ACC112 (cell line): ENCODE measurements around the gene PEX11B.
"Not testable (repeated sequence)": the region's sequence is repeated elsewhere in the genome, so short reads cannot be mapped to it uniquely, and the experiment has no call there.

Experiments
- H2AFZ ChIP-seq: fragments of 200-600 bp; sonication (generic); one replicate; pipeline ENCODE4 v1.6.0; 2017; ENCODE audit warnings: antibody characterized with exemption, low read length; ENCODE audit not compliant: unreplicated experiment
- H3K27ac ChIP-seq: fragments of 200-600 bp; sonication (generic); 2 replicates; pipeline ENCODE4 v1.5.1; 2014; ENCODE audit warnings: low read depth, mild to moderate bottlenecking, antibody characterized with exemption, low read length, moderate library complexity
- H3K27me3 ChIP-seq: fragments of 200-600 bp; sonication (generic); 2 replicates; pipeline ENCODE4 v1.6.1; 2014; ENCODE audit warnings: mild to moderate bottlenecking, antibody characterized with exemption, low read length, moderate library complexity, mixed read lengths; ENCODE audit not compliant: insufficient read depth
- H3K36me3 ChIP-seq: fragments of 200-600 bp; sonication (generic); 2 replicates; pipeline ENCODE4 v1.6.1; 2016; ENCODE audit warnings: mild to moderate bottlenecking, antibody characterized with exemption, low read length, moderate library complexity, mixed read lengths; ENCODE audit not compliant: insufficient read depth
- H3K4me1 ChIP-seq: fragments of 200-600 bp; sonication (generic); one replicate; pipeline ENCODE4 v1.6.1; 2016; ENCODE audit warnings: low read length, mixed read lengths; ENCODE audit not compliant: insufficient read depth, unreplicated experiment, control insufficient read depth
- H3K4me3 ChIP-seq: fragments of 200-600 bp; sonication (generic); 2 replicates; pipeline ENCODE4 v1.5.1; 2014; ENCODE audit warnings: mild to moderate bottlenecking, low read depth, low read length
- H3K79me2 ChIP-seq: fragments of 200-600 bp; sonication (generic); one replicate; pipeline ENCODE4 v1.6.0; 2016; ENCODE audit warnings: low read length; ENCODE audit not compliant: control insufficient read depth, unreplicated experiment, insufficient read depth

The PEX11B gene

DNA sequence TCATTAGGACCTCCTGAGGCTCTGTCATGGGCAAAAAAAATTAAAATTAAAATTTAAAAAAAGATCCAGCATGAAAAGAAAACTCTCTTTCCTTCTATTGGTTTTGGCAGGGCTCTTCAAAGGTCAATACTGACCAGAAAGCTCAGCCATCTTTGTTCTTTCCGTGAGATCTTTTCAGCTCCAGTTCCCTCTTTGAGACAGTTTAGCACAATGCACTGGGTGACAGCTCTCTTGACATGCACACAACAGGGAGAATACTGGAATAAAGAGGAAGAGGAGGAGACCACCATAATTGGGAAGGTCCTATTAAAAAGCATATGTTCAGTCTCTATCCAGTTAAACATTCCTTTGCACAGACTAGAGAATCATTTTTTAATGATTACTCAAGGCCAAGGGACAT, 33.0 kb upstream of the PEX11B start:
- Histone ChIP-seq H3K4me3 (no peak overlapping the region), H3K27ac (no peak overlapping the region), H3K79me2 (peaks cover 45% of the 10 kb centered on the region), H3K4me1 (peaks cover 21% of the 10 kb centered on the region), H3K36me3 (peaks cover 6% of the 10 kb centered on the region; the same call in 1 of the 2 replicates), H2AFZ (no peak overlapping the region), H3K27me3 (no peaks in the 10 kb centered on the region)

DNA sequence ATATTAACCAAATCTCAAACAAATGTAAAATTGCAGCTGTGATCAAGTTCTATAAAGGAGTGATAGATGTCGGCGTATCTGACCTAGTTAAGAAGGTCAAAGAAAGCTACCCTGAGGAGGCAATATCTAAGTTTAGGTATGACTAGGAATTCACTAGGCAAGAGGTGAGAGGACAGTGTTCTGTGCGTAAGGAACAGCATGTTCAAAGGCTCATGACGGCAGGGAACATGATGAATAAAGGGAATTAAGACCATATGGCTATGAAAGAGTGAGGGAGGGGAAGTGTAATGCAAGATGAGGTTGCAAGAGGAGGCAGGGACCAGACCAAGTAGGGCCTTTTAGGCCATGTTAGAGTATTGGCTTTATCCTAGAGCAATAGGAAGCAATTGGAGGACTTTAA, 30.7 kb upstream of the PEX11B start:
- H3K79me2 ChIP-seq, result peaks cover 25% of the 10 kb centered on the region
- no peak overlapping the region for H2AFZ ChIP-seq
- H3K4me3 ChIP-seq, result no peak overlapping the region
- H3K4me1 ChIP-seq, result no peaks in the 10 kb centered on the region
- peaks cover 10% of the 10 kb centered on the region; the same call in 1 of the 2 replicates for H3K36me3 ChIP-seq
- H3K27ac ChIP-seq, result no peak overlapping the region
- H3K27me3 ChIP-seq, result no peaks in the 10 kb centered on the region

DNA sequence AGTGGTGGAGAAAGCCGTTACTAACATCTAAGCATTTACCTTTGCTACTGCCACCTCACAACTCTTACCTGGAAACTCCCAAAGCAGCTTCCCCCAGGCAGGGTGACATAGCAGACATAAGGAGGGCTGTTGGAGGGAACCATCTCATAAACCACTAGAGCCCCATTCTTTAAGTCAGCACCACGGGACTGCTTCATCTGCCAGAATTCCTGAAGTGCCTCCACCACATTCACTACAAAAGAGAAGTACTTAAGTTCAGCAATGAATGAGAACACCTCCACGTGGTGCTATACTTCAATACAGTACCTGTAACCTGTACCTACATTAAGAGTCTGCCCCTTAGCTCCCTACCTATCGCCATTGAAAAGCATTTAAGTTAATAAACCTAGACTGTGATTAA, 29.0 kb upstream of the PEX11B start:
- Histone ChIP-seq H3K79me2 (peaks cover 15% of the 10 kb centered on the region), H3K4me1 (no peaks in the 10 kb centered on the region), H3K4me3 (no peak overlapping the region), H2AFZ (no peak overlapping the region), H3K27me3 (no peaks in the 10 kb centered on the region), H3K36me3 (peaks cover 12% of the 10 kb centered on the region; the same call in 1 of the 2 replicates), H3K27ac (no peak overlapping the region)

DNA sequence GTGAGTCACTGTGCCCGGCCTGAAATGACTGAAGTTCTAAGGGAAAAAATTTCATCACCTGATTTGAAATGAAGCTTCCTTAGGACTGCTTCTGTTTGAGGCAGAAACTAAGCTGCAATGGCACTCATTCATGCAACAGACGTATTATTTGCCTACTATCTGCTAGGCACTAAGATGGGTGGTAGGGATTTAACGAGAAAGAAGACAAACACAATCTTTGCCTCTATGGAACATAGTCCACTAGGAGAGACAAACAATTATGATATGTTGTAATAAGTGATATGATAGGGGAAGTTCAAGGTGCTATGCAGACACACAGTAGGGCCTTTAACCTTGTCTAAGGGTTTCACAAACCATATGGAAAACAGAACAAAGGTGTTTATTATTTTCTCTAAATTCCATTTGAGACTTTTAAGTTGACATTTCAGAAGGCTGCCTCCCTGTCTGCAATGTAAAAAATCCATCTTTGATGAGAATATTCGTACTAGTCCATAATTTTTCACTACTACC, 28.0 kb upstream of the PEX11B start:
- H3K79me2 ChIP-seq, result peaks cover 12% of the 10 kb centered on the region
- no peak overlapping the region for H3K4me3 ChIP-seq
- H3K36me3 ChIP-seq, result peaks cover 17% of the 10 kb centered on the region; the same call in 1 of the 2 replicates
- no peaks in the 10 kb centered on the region for H3K4me1 ChIP-seq
- H3K27me3 ChIP-seq, result no peaks in the 10 kb centered on the region
- H3K27ac ChIP-seq, result no peak overlapping the region
- no peak overlapping the region for H2AFZ ChIP-seq

DNA sequence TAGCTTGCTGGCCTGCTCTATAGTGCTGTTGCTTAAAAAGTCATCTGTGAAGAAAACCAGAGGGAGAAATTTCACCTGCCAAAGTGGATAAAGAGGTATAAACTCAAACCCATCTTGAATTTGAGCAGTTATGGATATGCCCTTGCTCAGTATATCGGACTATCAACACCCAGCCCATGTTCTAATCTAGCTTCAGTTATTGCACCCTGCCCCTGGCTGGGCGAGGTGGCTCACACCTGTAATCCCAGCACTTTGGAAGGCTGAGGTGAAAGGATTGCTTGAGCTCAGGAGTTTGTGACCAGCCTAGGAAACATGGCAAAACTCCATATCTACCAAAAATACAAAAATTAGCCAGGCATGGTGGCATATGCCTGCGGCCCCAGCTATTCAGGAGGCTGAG, 26.0 kb upstream of the PEX11B start:
- H3K79me2 ChIP-seq, result peaks cover 12% of the 10 kb centered on the region
- no peak overlapping the region for H2AFZ ChIP-seq
- H3K27me3 ChIP-seq, result no peaks in the 10 kb centered on the region
- no peak overlapping the region for H3K4me3 ChIP-seq
- H3K27ac ChIP-seq, result no peak overlapping the region
- peaks cover 17% of the 10 kb centered on the region for H3K36me3 ChIP-seq
- H3K4me1 ChIP-seq, result no peaks in the 10 kb centered on the region

DNA sequence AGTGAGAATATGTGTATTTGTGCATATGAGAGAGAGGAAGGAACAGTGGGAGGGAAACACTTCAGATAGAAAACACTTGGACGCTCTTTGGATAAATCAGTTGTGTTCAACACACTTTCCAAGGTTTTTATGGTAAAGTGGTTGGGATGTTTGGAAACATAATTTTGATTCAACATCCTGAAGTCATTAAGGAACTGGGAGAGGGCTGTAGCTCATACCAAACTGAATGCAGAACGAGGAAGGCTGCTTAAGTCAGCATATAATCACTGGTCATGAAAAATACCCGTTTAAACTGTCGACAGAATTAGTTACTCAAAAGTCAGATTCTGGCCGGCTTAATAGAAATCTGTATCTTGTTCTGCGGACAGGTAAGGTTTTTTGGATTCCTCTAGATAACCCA, 24.4 kb upstream of the PEX11B start:
- Histone ChIP-seq H3K27ac (no peak overlapping the region), H3K36me3 (peaks cover 17% of the 10 kb centered on the region), H3K4me1 (no peaks in the 10 kb centered on the region), H3K4me3 (no peak overlapping the region), H3K79me2 (peaks cover 7% of the 10 kb centered on the region), H3K27me3 (no peaks in the 10 kb centered on the region), H2AFZ (no peak overlapping the region)

DNA sequence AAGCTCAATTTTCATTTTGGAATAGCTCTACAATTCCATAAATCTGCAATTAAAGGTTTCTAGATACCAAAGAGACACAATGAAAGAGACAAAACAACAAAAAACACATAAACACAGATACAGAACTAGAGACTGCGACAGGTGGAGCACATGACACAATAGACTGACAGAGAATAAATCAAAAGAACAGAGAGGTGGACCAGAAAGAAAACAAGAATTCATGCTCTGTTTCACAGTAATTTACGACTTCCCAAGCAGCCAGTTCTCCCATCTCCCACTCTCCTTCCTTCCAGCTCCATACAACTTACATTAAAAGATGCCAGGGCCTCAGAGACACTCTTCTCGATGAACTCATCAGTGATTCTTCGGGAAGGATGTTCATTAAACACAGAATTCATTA, 23.9 kb upstream of the PEX11B start:
- Histone ChIP-seq H3K4me1 (no peaks in the 10 kb centered on the region), H3K4me3 (no peak overlapping the region), H3K36me3 (peaks cover 15% of the 10 kb centered on the region), H3K27me3 (no peaks in the 10 kb centered on the region), H2AFZ (no peak overlapping the region), H3K27ac (no peak overlapping the region), H3K79me2 (peaks cover 5% of the 10 kb centered on the region)

DNA sequence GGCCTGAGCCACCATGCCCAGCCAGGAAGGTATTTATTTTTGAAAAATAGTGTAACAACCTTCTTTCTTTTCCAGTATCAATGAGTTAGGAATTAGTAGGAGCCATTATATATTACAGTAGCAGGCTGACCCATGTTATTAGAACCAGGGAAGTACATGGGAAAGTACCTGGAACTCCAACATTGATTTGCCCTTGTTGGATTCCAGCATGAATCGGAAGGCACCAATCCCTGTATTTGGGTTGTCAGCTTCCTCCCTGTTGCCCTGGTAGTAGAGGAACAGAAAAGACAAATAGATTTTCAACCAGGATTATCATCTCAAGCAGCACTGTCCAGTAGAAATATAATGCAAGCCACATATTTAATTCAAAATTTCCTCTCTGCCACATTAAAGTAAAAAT, 18.9 kb upstream of the PEX11B start:
- no peaks in the 10 kb centered on the region for H3K79me2 ChIP-seq
- no peak overlapping the region for H3K27ac ChIP-seq
- H3K36me3 ChIP-seq, result peaks cover 13% of the 10 kb centered on the region
- no peak overlapping the region for H2AFZ ChIP-seq
- H3K27me3 ChIP-seq, result no peaks in the 10 kb centered on the region
- H3K4me3 ChIP-seq, result no peak overlapping the region
- no peaks in the 10 kb centered on the region for H3K4me1 ChIP-seq

DNA sequence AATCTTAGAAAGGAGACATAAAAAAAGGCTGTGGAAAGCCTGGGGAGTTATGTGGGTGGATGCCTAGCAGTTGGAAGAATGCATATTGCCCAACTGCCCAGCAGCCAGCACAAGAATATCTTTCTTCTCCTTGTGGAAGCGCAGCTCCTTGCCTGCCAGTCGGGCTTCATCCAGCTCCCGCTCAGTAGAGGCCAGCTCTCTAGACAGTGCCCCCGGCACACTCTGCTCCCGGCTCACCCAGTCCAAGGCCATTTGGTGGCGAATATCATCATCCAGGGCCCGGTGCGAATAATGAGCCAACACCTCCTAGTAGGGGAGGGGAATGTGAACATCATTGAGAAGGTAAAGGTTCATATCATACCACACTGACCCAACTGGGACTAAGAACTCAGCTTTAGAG, 17.7 kb upstream of the PEX11B start:
- Histone ChIP-seq H3K36me3 (peaks cover 8% of the 10 kb centered on the region), H3K79me2 (no peaks in the 10 kb centered on the region), H3K4me1 (no peaks in the 10 kb centered on the region), H3K27me3 (no peaks in the 10 kb centered on the region), H2AFZ (no peak overlapping the region), H3K4me3 (no peak overlapping the region), H3K27ac (no peak overlapping the region)

DNA sequence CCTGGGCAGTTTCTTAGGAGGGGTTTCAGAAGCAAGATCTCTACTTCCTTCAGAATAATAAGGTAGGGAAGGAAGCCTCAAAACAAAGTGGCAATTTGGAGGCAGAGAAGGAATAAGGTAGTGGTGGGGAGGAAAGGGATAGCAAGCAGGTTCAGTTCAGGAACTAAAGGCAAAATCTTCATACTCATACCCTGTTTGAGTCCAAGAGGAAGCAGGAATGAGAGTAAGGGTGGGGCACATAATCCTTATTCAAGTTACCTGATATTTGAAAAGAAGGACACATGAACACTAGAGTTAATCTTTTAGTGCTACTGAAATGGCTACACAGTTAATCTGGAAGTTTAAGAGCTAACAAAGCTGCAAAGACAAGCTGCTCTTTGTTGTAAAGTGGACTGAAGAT, 17.2 kb upstream of the PEX11B start:
- Histone ChIP-seq H2AFZ (no peak overlapping the region), H3K4me3 (no peak overlapping the region), H3K27me3 (no peaks in the 10 kb centered on the region), H3K27ac (no peak overlapping the region), H3K79me2 (no peaks in the 10 kb centered on the region), H3K4me1 (no peaks in the 10 kb centered on the region), H3K36me3 (peaks cover 8% of the 10 kb centered on the region)

DNA sequence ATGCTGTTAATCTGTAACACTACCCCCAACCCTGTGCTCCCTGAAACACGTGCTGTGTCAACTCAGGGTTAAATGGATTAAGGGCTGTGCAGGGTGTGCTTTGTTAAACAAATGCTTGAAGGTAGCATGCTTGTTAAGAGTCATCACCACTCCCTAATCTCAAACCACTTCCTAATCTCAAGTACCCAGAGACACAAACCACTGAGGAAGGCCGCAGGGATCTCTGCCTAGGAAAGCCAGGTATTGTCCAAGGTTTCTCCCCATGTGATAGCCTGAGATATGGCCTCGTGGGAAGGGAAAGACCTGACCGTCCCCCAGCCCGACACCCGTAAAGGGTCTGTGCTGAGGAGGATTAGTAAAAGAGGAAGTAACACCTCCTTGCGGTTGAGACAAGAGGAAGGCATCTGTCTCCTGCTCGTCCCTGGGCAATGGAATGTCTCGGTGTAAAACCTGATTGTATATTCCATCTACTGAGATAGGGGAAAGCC, 14.0 kb upstream of the PEX11B start:
- not testable (repeated sequence) for H3K36me3 ChIP-seq, H2AFZ ChIP-seq, H3K27me3 ChIP-seq, H3K4me1 ChIP-seq, H3K4me3 ChIP-seq, H3K79me2 ChIP-seq, H3K27ac ChIP-seq
